Frontal cortex (tissue), 4 donors: Measurements from ENCODE around the gene TRAM2. TPM values are rescaled to one million over a fixed set of nuclear protein-coding genes. Genes with fewer than 3 reads are reported as not detected.
"Not testable (repeated sequence)": the region's sequence is repeated elsewhere in the genome, so short reads cannot be mapped to it uniquely, and the experiment has no call there.

Experiments used
- DNase-seq, 2 donors: peaks; one replicate each; pipeline ENCODE4 v3.0.0; 2012; ENCODE audit warnings: low spot score in 2 of 2
- FAIRE-seq: peaks from 2 replicates; lab custom pipeline; 2012; peaks lifted over from hg19 to GRCh38; lab: Jason Lieb, UNC
- total RNA-seq: library from RNA; depleted of rRNA; stranded (reverse); fragments of >200 nt; gene quantifications from one replicate; pipeline ENCODE4 v1.2.3, GENCODE V29; 2014
- donor health status: control.
- donor health status: control.
- donor health status: control.

TRAM2 gene
- total RNA-seq, 1 donor from 2014 or later: 2.0 TPM

GRCh38 chr6:52500238-52501129, 76.4 kb downstream of the TRAM2 start:
- no peak for FAIRE-seq
- DNase-seq: no peak

GRCh38 chr6:52499681-52500236, 77.1 kb downstream of the TRAM2 start:
- FAIRE-seq: no peak
- no peak for DNase-seq

GRCh38 chr6:52499026-52499425, 77.8 kb downstream of the TRAM2 start:
- FAIRE-seq: no peak
- DNase-seq: no peak

GRCh38 chr6:52498538-52499017, 78.3 kb downstream of the TRAM2 start:
- no peak for DNase-seq
- FAIRE-seq: no peak

- no peak for DNase-seq
- no peak for FAIRE-seq
These were observed 79.0 kb downstream of the TRAM2 start for GRCh38 chr6:52497652-52498408.

GRCh38 chr6:52496631-52497030, 80.2 kb downstream of the TRAM2 start:
- DNase-seq (no peak), FAIRE-seq (no peak)

GRCh38 chr6:52495922-52496321, 80.9 kb downstream of the TRAM2 start:
- FAIRE-seq (no peak), DNase-seq (no peak)

- FAIRE-seq: no peak
- DNase-seq: no peak
These were observed 82.4 kb downstream of the TRAM2 start for GRCh38 chr6:52494298-52495072.

- FAIRE-seq: no peak
- no peak for DNase-seq
These were observed 83.2 kb downstream of the TRAM2 start for GRCh38 chr6:52493669-52494068.

GRCh38 chr6:52491203-52492069, 85.4 kb downstream of the TRAM2 start:
- FAIRE-seq: no peak

GRCh38 chr6:52489881-52490280, 87.0 kb downstream of the TRAM2 start:
- no peak for DNase-seq
- no peak for FAIRE-seq

More at GRCh38 chr6:52491203-52492069, 85.4 kb downstream of the TRAM2 start:
- no peak for DNase-seq

GRCh38 chr6:52483671-52484003, 93.2 kb downstream of the TRAM2 start:
- DNase-seq (no peak), FAIRE-seq (no peak)

GRCh38 chr6:52482903-52483670, 93.8 kb downstream of the TRAM2 start:
- DNase-seq: no peak
- FAIRE-seq: no peak

- DNase-seq (no peak), FAIRE-seq (no peak)
These were observed 101.6 kb downstream of the TRAM2 start for GRCh38 chr6:52475307-52475706.

- no peak for FAIRE-seq
- DNase-seq: no peak
These were observed 102.7 kb downstream of the TRAM2 start for GRCh38 chr6:52474173-52474572.

GRCh38 chr6:52461194-52461593, 115.7 kb downstream of the TRAM2 start:
- not testable (repeated sequence) for DNase-seq, FAIRE-seq

- DNase-seq: no peak
- no peak for FAIRE-seq
These were observed 119.8 kb downstream of the TRAM2 start for GRCh38 chr6:52457096-52457495.

- FAIRE-seq (no peak), DNase-seq (no peak)
These were observed 122.3 kb downstream of the TRAM2 start for GRCh38 chr6:52454556-52454955.
